MM.1S (cell line): ENCODE results near the gene ZBTB46.

Experiments used
- EZH2 ChIP-seq: fragments of 300-600 bp; sonication (generic); optimal IDR thresholded peaks from 2 replicates; pipeline ENCODE3; 2017; ENCODE audit warnings: low read depth, mild to moderate bottlenecking, antibody characterized with exemption, low read length, mixed read lengths
- EZH2phosphoT487 ChIP-seq: fragments of 300-600 bp; sonication (generic); IDR thresholded peaks from 2 replicates; pipeline ENCODE4 v1.6.1; 2018; ENCODE audit warnings: antibody characterized with exemption, low read length
- TF ChIP-seq, protein P1 (sequence below): fragments of 300-600 bp; sonication (generic); IDR thresholded peaks from 2 replicates; pipeline ENCODE4 v1.5.1; 2016; ENCODE audit warnings: antibody characterized with exemption, low read length, mixed read lengths

GRCh38 chr20:63736893-63737694 is 94.0 kb downstream of the ZBTB46 start:
- TF ChIP-seq, protein P1, sequence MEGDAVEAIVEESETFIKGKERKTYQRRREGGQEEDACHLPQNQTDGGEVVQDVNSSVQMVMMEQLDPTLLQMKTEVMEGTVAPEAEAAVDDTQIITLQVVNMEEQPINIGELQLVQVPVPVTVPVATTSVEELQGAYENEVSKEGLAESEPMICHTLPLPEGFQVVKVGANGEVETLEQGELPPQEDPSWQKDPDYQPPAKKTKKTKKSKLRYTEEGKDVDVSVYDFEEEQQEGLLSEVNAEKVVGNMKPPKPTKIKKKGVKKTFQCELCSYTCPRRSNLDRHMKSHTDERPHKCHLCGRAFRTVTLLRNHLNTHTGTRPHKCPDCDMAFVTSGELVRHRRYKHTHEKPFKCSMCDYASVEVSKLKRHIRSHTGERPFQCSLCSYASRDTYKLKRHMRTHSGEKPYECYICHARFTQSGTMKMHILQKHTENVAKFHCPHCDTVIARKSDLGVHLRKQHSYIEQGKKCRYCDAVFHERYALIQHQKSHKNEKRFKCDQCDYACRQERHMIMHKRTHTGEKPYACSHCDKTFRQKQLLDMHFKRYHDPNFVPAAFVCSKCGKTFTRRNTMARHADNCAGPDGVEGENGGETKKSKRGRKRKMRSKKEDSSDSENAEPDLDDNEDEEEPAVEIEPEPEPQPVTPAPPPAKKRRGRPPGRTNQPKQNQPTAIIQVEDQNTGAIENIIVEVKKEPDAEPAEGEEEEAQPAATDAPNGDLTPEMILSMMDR, result peak; percentile 11; the same call in 1 of the 2 replicates
- TF ChIP-seq EZH2phosphoT487, result no peak
- TF ChIP-seq EZH2, result no peak
